GM19023 (cell line): Measurements from ENCODE around the gene KRTAP5-1.

Experiments used
- ATAC-seq: cut with Tn5 transposase; IDR thresholded peaks from one replicate; pipeline ENCODE4 v1.9.1; 2021; ENCODE audit warnings: mild to moderate bottlenecking, moderate library complexity; ENCODE audit not compliant: unreplicated experiment

KRTAP5-1 gene

DNA sequence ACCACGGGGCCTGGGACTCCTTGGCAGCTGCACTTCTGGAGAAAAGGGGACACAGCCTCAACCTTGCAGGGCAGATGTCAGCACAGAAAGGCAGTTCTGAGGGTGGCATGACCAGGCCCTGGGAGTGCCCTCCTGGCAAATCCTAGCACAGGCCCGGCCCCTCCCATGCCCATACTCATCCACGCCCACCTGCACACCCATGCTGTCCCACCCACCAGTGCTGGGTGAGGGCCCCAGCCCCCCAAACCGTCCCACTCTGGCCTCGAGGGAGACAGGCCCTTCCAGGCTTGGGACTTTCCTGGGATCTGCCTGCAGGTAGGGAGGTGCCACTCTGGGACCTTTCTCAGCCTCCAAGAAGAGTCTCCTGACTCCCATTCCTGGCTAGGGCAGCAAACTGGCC lies 23.1 kb downstream of the KRTAP5-1 start:
- ATAC-seq = no peak

DNA sequence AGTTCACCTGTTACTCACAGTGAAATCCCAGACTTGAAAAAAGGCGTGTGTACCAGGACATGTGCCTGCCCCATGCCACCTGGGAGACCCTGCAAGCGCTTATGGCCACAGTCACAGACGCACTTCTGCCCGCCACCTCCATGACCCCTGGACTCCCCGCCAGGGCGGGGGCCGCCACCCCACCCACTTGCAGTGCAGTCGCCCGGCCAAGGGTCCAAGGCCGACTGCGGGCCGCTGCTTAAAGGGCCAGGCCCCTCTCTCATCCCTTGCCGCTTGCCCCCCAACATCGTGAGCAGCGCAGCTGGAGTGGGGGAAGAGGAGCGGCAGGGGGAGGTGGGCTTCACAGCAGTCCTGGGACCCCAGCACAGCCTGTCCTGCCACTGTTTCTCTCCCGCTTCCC lies 23.8 kb downstream of the KRTAP5-1 start:
- ATAC-seq = no peak

DNA sequence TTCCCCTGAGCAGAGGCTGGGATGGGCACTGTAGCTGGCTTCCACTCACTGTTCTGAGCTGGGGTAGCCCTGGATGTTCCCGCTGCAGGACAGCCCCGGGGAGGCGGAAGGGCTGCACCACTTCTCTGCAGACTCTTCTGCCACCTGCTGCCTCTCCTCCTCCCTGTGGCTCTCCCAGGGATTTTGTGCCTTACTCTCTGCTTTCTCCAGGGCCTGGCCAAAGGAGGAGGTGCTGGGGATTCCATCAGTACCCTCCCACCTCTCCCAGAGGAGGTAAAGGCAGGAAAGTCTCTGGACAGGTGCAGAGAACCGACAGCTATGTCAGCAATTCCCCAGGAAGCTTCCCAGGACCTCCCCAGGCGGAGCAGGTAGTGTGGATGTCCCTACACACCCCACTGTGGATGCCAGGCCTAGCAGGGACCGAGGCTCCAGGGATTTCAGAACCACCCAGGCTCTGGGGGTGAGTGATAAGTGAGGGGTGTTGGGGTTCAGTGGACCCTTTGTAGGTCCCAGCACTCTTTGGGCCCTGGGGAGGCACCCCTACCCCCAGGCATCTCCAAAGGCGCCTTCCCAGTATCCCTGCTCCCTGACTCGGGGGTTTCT lies 24.3 kb downstream of the KRTAP5-1 start:
- ATAC-seq = no peak

DNA sequence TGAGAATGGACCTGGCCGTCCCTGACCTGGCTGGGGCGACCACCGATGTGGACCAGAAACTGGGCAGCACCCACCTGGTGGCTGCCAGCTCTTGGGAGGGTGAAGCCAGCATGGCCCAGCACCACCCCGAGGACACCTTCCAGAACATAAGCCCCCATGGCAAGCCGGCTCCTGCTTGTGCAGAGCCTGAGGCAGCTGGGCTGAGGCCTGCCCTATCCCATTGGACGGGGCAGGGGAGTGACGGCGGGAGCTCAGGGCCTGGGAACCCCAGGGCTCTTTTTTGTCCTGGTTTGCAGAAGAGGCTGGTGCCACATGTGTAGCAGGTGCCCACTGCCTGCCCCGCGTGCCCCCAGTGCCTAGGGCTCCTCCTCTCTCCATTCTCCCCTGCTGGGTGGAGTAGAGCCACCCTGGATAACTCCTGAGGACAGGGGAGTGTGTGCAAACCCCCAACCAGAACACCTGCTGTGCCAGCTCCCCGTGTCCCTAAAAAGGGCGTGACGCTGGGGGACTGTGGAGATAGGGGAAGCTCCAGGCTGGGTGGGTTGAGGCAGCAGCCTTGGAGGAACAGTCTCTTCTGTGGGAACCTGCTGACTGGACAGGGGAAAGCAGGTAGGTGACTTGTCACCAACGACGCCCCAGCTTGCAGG lies 25.0 kb downstream of the KRTAP5-1 start:
- no peak for ATAC-seq

DNA sequence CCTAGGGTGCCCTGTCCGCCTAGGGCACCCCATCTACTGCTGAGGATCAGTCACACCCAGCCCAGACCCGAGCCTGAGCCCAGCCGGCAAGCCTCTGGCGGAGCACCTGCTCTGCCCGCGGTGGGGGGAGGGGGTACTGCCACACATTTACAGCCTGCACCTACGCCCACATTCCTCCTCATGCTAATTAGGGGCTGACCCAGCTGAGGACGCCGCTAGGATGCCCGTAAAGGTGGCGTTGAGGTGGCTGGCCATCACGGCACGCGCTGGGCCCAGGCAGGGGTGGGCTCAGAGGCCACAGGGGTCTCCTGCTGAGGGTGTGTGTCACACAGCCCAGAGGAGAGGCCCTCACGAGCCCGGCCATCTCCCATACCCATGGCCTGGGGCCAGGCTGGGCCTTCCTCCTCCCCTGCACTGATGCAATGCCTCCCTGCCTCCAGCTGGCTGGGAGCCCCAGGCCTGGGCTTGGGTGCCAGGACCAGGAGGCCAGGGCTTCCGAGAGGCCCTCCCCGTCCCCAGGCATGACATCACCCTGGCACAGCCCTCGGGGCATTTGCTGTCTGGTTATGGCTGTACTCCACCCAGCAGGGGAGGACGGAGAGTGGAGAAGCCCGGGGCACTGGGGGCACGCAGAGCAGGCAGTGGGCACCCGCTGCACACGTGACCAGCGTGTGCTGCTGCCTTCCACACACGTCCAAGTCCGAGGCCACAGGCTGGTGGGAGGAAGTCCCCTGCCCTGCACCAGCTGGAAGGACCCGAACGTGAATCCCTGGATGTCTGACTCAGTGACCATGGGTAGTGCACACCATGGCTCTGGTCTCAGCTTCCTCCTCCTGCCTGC lies 25.8 kb downstream of the KRTAP5-1 start:
- no peak for ATAC-seq

DNA sequence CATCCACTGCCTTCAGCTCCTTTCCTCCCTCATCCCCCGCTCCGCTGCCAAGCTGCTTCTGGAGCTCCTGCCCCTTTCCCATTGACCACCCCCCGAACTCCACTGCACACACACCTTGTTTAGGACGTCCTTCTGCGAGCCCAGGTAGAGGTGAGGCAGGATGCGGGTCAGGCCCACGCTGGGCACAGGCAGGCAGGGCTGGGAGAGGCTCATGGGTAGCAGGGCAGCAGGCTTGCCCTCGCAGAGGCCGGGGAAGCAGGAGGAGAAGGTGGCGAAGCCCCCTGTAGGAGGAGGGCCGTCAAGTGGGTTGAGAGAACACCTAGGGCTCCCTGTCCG lies 26.3 kb downstream of the KRTAP5-1 start:
- no peak for ATAC-seq

DNA sequence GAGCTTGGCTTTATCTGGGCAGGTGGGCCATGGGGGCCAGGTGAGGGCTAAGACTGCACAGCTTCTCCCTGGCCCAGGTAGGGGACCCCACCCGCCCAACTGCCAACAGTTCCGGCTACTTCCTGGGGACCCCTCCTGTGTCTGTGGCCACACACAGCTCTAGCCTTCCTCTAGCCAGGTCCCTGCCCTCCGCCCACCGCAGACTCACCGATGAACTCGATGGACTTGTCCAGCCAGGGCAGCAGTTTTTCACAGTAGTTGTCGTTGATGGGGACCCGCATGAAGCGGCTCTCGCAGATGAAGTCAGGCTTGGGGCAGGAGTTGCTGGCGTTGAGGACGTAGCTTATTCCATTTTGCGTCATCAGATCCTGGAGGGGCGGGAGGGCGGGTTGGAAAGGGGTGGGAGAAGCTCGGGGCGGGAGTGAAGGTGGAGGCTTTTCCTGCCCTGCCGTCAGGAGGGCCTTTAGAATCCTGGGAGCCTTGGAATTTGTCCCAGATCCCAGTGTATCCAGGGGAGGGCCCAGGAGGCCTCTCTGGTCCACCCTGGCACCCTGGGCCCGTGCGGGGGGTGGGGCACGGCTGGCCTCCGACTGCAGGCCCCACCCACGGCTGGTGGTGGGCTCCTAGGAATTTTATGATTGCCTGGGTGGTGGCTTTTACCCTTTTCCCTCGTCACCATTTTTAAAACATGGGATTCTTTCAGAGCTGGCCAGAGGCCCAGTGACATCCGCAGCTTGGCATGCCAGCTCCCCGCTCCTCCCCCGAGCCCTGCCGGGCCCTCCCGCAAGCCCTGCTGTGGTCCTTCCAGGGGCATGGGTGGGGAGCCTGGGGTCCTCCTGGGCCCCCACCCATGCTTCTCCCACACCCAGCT lies 26.9 kb downstream of the KRTAP5-1 start:
- ATAC-seq = no peak

DNA sequence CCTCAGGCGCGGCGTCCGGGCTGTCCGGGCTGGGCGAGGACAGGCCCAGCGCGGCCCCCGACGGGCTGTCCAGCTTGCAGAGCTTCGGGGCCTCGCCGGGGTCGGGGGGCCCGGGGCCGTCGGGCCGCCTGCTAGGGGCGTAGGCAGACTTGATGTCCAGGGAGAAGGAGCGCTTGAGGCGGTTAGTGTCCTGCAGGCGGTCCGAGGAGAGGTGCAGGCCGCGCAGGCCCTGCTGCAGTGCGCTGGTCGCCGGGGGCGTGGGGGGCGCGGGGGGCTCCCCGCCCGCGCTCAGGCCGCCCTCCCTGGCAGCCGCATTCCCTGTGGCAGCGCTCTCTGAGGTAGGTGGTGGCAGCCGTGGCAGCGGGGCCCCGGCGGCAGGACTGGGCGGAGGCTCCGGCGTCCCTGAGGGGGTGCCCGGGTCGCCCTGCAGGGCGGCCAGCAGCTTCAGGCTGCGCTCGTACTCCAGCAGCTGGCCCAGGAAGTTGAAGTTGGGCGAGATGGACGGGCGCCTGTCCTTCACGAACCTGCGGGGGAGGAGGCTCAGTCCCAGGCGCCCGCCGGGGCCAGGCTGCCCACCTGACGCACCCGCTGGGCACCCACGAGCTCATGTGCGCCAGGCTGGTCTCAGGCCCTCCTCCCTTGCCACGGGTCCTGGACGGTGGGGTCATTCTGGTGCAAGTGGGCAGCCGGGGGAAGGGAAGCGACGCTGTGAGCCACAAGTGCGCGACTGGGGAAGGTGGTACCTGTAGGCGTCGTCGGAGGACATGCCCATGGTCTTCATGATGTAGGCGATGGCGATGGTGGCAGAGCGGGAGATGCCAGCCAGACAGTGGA lies 27.8 kb downstream of the KRTAP5-1 start:
- ATAC-seq = no peak

DNA sequence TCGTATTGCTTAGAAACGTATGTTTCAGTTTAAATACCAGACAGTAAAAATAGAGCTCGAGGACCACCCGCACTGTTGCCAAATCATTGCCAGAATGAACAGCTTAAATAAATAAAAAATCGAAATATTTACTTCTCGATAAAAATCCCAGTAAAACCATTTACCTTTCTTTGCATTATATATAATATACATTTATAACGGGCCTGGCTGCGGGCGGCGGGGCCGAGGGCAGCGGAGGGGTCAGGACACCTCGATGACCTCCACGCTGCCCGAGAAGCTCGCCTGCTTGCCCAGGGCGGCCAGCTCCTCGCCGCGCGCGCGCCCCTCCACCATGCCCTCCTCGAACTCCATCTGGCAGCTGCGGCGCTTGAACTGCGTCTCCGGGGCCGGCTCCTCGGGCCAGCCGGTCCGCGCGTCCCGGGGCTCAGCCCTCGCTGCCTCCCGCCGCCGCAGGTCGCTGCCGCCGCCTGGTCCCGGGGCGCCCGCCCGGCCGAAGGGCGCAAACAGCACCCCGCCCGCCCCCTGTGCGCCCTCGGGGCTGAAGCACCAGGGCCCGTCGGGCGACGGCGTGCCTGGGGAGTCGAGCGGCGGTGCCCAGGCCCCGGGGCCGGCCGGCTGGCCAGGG lies 28.7 kb downstream of the KRTAP5-1 start:
- ATAC-seq = no peak

DNA sequence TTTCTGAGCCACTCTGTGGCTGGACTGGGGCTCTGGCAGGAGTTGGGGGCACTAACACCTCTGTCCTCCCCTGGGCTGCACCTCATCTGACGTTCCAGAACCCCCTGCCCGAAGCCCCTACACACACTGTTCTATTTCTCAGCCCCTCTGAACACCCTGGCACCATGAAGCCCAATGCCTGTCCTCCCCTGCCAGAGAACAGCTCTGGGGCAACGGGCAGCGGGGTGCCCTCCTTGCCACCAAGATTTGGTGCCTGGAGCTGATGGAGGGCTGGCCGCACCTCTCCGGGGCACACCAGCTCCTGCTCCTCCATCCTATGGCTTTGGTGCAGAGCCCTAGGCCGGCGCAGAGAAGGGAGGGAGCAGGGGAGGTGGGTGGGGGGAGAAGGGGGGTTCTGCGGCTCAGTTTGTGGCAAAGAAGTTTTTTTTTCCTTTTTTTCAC lies 29.4 kb downstream of the KRTAP5-1 start:
- ATAC-seq = no peak

DNA sequence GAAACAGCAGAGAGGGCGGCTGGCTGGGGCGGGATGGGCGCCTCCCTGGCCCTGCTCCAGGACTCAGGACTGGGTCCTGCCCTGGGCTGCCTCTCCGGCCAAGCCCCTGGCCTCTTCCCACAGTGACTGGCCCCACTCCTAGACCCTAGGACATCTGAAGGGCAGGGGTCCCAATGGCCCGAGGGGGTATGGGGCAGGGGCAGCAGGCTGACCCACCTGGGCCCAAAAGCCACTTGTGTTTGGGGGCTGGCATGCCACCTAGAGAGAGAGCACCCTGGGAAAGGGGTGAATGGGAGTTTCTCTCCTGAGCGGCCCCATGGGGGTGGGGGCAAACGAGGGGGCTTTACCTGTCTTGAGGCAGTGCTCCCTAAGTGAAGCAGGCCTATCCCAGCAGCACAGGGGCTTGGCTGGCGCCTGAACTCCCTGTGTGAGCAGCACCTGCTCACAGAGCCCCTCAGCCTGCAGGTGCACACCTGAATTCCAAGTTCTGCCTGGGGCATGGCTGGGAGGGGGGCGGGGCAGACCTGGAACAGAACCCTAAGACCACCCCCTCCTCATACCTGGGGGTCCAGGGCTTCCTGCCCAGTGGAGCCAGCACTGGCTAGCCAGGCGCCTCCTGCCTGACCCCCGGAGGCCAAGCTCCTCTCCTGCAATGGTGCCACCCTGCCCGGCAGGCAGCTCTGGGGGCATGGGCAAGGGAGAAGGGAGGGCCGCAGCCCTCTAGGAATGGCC lies 29.9 kb downstream of the KRTAP5-1 start:
- ATAC-seq = no peak

DNA sequence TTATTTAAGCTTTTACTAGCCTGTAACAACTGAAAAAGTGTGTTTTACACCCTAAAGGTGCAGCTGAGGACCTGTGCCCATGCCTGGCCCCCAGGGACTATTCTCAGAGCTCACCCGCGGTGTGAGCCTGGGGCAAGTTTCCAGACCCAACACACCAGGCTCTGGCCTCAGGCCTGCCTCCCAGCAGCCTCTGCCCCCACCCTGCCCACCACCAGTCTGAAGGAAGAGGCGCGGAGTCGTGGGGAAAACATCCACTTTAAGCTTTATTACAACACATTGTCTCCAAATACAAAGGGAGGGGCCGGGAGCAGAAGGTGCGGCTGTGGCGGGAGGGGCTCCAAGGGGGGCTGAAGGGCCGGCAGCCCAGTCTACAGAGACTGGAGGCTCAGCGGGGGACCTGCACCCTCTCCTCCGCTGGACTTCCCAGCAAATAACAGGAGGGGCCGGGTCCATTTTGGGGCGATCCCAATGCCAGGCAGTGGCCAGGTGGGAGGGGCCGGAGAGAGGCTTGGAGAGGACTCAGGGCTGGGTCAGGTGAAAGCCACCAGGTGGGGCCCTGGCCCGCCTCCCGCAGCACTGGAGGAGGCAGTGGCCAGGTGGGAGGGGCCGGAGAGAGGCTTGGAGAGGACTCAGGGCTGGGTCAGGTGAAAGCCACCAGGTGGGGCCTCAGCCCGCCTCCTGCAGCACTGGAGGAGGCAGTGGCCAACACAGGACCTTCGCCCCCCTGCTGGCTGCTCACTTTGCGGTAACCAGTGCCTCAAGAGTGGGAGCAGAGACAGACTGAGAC lies 31.1 kb downstream of the KRTAP5-1 start:
- ATAC-seq = no peak

DNA sequence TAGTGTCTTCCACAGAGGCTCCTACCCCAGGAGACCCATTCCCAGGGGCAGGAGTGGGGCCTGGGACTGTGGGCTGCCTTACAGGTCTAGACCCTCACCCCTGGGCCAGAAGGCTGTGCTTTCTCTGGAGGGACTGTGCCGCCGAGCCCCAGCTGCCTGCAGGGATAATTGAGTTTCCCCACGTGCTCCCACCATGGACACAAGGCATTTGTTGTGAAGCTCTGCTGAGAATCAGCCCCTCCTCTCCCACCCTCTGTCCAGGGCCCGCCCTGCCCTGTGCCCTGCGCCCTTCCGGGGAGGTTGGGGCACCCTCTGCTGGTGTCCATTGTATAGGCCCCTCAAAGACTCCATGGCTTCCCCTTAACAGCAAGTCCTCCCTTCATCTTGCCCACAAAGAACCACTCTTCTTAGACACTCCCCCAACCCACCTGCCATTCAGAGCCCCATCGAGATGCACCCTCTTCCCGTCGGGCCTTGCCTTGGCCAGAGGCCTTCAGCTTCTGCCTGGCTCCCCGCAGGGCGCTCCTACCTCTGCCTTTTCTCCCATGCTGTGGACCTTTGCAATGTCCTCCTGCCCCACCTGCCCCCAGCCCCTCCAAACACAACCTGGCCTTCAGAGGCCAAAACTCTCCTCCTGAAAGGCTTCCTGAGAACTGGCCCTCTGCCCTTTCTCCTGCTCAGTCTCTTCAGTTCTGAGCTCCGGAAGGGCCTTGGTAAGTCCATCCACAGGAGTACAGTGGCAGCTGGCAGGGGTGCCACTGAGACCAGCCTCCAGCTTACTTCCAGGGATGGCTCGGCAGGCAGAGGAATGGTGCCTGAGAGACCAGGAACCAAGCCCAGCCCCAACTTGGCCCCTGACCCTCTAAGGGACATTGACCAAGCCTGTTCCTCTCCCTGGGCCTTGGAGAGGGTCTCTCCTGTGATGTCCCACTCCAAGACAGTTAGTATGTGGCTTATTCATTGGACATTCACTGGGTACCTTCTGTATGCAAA lies 35.4 kb downstream of the KRTAP5-1 start:
- ATAC-seq = no peak

DNA sequence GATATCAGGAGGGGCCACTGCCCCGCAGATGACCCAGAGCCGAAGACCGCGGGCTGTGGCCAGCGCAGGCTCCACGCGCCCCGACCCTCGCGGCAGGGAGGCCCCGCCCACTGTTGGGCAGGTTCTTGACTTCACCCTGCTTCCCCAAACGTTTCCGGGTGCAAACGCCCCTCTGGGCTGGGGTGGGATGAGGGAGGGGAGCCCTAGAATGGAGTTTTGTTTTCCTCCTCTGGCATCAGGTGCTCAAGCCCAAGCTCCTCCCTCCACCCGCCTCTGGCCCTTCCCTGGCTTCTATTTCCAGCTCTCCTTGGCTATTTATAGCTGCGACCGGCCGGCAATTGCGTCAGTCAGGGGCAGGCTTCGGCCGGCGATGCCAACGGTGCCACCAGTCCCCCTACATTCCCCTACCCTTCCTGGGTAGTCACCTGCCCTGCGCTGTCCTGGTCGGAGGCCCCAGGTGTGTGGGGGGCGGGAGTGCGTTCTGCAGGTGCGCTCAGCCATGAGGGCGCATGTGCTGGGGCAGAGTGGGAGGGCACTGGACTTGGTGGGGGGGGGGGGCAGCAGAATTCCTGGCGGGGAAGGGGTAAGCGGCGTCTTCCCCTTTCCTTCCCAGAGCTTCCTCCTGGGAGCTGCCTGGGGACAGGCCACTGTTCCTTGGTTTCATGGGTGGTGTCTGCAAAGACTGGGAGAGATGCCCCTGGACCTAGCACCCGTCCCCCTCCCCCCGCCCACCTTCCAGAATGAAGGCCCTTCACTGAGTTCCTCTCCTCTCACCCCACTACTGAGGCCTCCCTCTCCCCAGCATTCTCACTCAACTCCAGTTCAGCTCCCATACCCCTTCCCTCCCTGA lies 36.6 kb downstream of the KRTAP5-1 start:
- no peak for ATAC-seq

DNA sequence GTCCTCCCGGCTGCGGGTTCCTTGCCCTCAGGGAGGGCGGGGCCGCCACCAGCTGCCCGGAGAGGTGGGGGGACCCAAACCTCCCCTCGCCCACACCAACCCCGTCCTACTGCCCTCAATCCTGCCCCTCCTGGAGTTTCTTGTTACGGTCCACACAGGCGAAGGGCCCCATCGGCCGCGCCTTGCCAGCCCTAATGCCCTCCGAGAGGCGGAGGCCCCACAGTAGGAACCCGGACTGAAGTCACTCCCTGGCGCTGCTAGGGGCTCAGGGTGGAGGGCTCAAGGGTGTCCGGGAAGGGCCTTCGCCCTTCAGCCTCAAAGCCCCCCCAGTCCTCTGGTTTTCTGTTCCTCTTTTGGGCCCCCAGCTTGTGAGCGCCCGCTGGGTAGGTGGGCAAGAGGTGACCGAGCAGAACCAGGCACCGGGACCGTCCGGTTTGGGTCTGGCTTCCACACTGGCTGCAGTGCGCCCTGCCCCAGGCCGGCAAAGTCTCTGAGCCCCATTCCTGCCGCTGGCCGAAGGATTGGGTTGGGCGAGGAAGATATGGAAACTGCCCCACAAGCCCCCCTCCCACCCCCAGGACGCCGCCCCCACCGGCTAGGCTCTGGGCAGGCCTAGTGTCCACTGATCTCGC lies 37.5 kb downstream of the KRTAP5-1 start:
- ATAC-seq = no peak
